ENCODE results near the gene PKM.

DNA sequence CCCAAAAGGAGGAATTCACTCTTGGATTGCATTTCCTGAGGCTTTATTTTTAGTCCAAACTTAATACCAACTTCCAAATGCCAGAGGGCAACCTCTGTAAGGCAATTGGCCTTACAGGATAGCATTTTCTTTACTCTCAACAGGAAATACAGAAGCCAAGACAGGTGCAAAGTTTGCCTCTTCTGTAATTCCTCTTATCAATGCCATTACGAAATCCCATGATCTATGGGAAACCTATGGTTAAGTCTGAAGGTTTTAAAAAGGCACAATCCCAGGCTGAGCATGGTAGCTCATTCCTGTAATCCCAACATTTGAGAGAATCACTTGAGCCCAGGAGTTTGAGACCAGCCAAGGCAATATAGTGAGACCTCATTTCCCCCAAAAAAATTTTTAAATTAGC is 14.9 kb downstream of the PKM start:
- TF ChIP-seq, protein P1, sequence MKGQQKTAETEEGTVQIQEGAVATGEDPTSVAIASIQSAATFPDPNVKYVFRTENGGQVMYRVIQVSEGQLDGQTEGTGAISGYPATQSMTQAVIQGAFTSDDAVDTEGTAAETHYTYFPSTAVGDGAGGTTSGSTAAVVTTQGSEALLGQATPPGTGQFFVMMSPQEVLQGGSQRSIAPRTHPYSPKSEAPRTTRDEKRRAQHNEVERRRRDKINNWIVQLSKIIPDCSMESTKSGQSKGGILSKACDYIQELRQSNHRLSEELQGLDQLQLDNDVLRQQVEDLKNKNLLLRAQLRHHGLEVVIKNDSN (CRISPR knock-in tag; IDR thresholded peaks at IDR 0.05), result no peak
- no peak for TF ChIP-seq CEBPB (tag; IDR thresholded peaks at IDR 0.05)
- no peak for TF ChIP-seq POLR2A (conservative IDR thresholded peaks at IDR 0.05)
- no peak for TF ChIP-seq GATAD2A (IDR thresholded peaks at IDR 0.05)
- no peak for TF ChIP-seq EP300 (IDR thresholded peaks at IDR 0.05; ENCODE audit: low read length)
